NB4 (cell line): ENCODE results near the gene TRIM37.

Experiments
- MYC ChIP-seq: IDR thresholded peaks from 2 replicates; pipeline ENCODE4 v1.6.1; 2011; ENCODE audit warnings: low read depth, low read length
- POLR2A ChIP-seq: IDR thresholded peaks from 2 replicates; pipeline ENCODE4 v1.6.1; 2011; ENCODE audit warnings: mild to moderate bottlenecking; ENCODE audit not compliant: insufficient read length; ENCODE audit errors: extremely low read depth
- TF ChIP-seq, protein P1 (sequence below): IDR thresholded peaks from one replicate; pipeline ENCODE4 v1.5.1; 2012; ENCODE audit warnings: low read depth, low read length
- TF ChIP-seq, protein P2 (sequence below): IDR thresholded peaks from 2 replicates; pipeline ENCODE4 v1.6.1; 2011; ENCODE audit warnings: low read depth, low read length

- no peak for TF ChIP-seq POLR2A
- no peak for TF ChIP-seq MYC
- TF ChIP-seq, protein P1, sequence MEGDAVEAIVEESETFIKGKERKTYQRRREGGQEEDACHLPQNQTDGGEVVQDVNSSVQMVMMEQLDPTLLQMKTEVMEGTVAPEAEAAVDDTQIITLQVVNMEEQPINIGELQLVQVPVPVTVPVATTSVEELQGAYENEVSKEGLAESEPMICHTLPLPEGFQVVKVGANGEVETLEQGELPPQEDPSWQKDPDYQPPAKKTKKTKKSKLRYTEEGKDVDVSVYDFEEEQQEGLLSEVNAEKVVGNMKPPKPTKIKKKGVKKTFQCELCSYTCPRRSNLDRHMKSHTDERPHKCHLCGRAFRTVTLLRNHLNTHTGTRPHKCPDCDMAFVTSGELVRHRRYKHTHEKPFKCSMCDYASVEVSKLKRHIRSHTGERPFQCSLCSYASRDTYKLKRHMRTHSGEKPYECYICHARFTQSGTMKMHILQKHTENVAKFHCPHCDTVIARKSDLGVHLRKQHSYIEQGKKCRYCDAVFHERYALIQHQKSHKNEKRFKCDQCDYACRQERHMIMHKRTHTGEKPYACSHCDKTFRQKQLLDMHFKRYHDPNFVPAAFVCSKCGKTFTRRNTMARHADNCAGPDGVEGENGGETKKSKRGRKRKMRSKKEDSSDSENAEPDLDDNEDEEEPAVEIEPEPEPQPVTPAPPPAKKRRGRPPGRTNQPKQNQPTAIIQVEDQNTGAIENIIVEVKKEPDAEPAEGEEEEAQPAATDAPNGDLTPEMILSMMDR: no peak
- TF ChIP-seq, protein P2, sequence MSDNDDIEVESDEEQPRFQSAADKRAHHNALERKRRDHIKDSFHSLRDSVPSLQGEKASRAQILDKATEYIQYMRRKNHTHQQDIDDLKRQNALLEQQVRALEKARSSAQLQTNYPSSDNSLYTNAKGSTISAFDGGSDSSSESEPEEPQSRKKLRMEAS: no peak
Measured at GRCh38 chr17:59010026-59010425, 96.7 kb downstream of the TRIM37 start.
